GM18861 (cell line): ENCODE results near the gene STUB1.

ENCODE experiments used
- ATAC-seq: cut with Tn5 transposase; IDR thresholded peaks from one replicate; pipeline ENCODE4 v1.9.1; 2021; ENCODE audit not compliant: unreplicated experiment

Gene STUB1

GRCh38 chr16:724188-725040, 44.2 kb downstream of the STUB1 start:
- no peak for ATAC-seq

GRCh38 chr16:725041-725376, 44.8 kb downstream of the STUB1 start:
- ATAC-seq = no peak

GRCh38 chr16:725463-726187, 45.4 kb downstream of the STUB1 start:
- ATAC-seq = no peak

- ATAC-seq = no peak
These were observed 45.9 kb downstream of the STUB1 start for GRCh38 chr16:726188-726437.

GRCh38 chr16:726438-727290, 46.5 kb downstream of the STUB1 start, which contains the start of the genes CCDC78 and HAGHL:
CCDC78 (minus strand) TSS chr16:726443; CDS start chr16:726367, 76 bp downstream.
HAGHL (plus strand) TSS chr16:727106; CDS start chr16:727510, 404 bp downstream.
- ATAC-seq = no peak

- ATAC-seq = no peak
These were observed 47.2 kb downstream of the STUB1 start for GRCh38 chr16:727291-727977.

- ATAC-seq = peak; percentile 26
These were observed 48.1 kb downstream of the STUB1 start for GRCh38 chr16:728131-728889.

GRCh38 chr16:728890-729744, 48.9 kb downstream of the STUB1 start:
- no peak for ATAC-seq

- no peak for ATAC-seq
These were observed 49.8 kb downstream of the STUB1 start for GRCh38 chr16:729768-730665.

- no peak for ATAC-seq
These were observed 50.7 kb downstream of the STUB1 start for GRCh38 chr16:730666-731509.

- ATAC-seq = no peak
These were observed 52.1 kb downstream of the STUB1 start for GRCh38 chr16:732332-732731.
